Stimulated activated CD4-positive, alpha-beta T cell treated with anti-CD3 and anti-CD28 coated beads, TNF-alpha, amount 100 ng/mL, for 4 hours (primary cell): ENCODE data around the gene LILRA2.
"Not testable (repeated sequence)": the region's sequence is repeated elsewhere in the genome, so short reads cannot be mapped to it uniquely, and the experiment has no call there.

ENCODE experiments used
- DNase-seq, 3 experiments: peaks; one replicate each; pipeline ENCODE4 v3.0.0-alpha.2; 2020; ENCODE audit warnings: low read depth in 3 of 3

LILRA2 gene

GRCh38 chr19:54571715-54572615 is 1.6 kb upstream of the LILRA2 start:
- DNase-seq: not testable (repeated sequence)

GRCh38 chr19:54572696-54573311 is 786 bp upstream of the LILRA2 start:
- no peak for DNase-seq

GRCh38 chr19:54574051-54574450 is 461 bp downstream of the LILRA2 start:
- DNase-seq: no peak

DNA sequence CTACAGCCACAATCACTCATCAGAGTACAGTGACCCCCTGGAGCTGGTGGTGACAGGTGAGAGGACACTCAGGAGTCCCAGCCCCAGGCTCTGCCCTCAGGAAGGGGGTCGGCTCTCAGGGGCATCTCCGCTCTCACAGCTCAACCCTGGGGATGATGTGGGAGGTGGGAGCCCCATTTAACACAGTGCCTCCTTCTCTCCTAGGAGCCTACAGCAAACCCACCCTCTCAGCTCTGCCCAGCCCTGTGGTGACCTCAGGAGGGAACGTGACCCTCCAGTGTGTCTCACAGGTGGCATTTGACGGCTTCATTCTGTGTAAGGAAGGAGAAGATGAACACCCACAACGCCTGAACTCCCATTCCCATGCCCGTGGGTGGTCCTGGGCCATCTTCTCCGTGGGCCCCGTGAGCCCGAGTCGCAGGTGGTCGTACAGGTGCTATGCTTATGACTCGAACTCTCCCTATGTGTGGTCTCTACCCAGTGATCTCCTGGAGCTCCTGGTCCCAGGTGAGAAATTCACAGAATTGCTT is 1.0 kb downstream of the LILRA2 start:
- DNase-seq: no peak

GRCh38 chr19:54575205-54575604 is 1.6 kb downstream of the LILRA2 start:
- not testable (repeated sequence) for DNase-seq

DNA sequence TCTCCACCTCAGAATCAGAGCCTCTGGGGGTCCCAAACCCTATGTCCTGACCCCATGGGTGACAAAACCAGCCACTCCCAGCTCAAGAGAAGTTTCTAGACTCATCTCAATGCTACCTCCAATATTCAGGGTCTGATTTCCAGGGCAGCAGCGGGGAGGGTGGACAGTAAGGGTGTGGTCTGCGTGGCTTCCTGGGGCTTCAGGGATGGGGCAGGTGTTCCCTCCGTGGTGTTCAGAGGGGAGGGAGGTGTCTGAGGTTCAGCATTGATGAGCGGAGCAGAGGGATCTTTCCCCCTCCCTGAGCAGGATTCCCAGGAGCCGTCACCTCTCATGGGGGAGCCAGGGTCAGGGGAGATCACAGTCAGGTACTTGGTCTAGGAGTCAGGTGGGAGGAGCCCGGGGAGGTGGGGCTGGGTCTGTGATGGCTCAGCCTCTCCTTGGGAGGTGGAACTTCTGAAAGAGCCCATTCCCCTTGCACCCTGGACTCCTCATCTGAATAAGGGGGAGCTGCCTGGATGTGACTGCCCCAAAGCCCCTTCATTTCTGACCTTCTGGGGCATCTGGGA is 2.9 kb downstream of the LILRA2 start:
- DNase-seq: no peak

- DNase-seq: no peak
These were observed 3.7 kb downstream of the LILRA2 start for GRCh38 chr19:54577334-54577733.

GRCh38 chr19:54578268-54578667 is 4.7 kb downstream of the LILRA2 start:
- DNase-seq: not testable (repeated sequence)

DNA sequence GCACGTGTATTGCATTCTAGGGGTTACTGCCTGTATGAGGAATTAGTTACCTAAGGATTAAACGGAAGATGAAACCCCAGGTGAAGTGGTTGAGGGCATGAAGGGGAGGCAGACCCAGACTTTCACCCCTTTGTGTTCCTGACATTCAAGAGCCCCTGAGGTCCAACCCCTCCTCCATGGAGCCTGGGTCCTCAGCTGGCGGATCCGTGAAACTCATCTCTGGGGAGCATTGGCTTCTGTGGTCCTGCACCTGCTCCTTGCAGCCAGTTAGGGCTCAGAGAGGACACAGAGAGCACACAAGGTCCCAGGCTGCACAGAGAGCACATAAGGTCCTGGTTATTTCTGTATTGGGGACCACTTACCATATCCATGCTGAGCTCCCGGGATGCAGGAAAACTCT is 12.8 kb downstream of the LILRA2 start:
- no peak for DNase-seq

GRCh38 chr19:54587026-54587425 is 13.4 kb downstream of the LILRA2 start:
- DNase-seq: no peak

- DNase-seq: not testable (repeated sequence)
These were observed 19.9 kb downstream of the LILRA2 start, which contains the start of gene LILRA1 for GRCh38 chr19:54593445-54593844. LILRA1 (plus strand) TSS chr19:54593632; CDS start chr19:54594245, 613 bp downstream.

DNA sequence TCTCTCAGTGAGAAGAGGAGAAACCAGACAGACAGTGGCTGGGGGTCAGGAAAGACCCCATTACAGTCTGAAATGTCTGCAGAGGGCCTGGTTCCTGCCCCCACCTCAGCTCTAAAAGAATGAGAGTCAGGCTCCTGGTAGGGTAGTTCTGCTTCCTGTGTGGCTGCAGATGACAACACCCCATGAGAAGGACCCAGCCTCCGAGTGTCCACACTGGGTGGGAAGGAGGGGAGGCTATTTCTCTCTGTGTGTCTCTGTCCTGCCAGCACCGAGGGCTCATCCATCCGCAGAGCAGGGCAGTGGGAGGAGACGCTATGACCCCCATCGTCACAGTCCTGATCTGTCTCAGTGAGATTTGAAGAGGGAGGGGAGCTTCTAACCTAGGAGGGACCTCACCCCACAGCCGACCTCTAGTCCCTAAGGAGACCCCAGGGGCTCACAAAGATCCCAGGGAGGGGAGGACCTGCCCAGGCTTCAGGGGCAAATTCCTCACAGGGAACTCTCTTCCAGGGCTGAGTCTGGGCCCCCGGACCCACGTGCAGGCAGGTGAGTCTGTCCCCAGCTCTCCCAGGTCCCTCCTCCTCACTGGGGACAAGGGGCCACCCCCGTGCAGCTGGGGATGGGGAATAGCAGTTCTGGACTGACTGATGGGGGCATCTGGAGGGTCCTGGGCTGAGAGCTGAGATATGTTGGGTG is 20.5 kb downstream of the LILRA2 start:
- DNase-seq: not testable (repeated sequence)

GRCh38 chr19:54594737-54595136 is 21.1 kb downstream of the LILRA2 start:
- DNase-seq: no peak

- DNase-seq: not testable (repeated sequence)
These were observed 22.3 kb downstream of the LILRA2 start for GRCh38 chr19:54595680-54596436.

DNA sequence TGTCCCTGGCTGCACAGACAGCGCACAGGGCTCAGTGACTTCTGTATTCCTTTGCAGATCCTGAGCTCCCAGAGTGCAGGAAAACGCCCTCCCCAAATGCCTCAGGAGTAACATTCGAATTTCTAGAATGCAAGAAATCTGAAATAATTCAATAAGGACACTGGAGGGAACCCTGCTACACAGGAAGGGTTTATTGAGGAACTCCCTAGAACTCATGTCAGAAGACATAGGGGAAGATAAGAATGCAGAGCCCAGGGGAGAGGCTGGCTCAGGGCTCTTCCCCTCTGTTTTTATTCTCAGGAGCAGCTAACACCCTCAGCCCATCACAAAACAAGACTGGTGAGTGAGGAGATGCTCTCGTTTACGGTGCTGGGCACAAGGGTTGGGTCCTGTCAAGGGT is 26.6 kb downstream of the LILRA2 start:
- DNase-seq: no peak

DNA sequence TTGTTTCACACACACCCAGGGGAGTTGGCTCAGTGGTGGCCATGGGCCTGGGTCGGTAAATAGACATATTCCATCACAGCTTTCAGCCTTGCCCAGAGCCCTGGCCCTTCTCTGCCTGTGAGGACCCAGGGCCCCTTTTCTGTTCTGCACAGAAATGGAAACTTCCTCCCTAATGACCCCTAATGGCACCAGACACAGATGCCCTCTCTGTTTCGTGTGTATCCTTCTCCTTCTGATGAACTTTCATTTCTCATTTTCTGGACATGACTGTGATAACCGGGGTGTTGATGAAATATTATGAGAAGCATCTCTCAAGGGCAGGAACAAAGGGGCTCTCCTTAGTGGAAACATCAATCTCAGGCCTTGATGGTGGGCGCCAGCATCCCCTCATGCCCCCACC is 32.6 kb downstream of the LILRA2 start:
- DNase-seq: no peak

DNA sequence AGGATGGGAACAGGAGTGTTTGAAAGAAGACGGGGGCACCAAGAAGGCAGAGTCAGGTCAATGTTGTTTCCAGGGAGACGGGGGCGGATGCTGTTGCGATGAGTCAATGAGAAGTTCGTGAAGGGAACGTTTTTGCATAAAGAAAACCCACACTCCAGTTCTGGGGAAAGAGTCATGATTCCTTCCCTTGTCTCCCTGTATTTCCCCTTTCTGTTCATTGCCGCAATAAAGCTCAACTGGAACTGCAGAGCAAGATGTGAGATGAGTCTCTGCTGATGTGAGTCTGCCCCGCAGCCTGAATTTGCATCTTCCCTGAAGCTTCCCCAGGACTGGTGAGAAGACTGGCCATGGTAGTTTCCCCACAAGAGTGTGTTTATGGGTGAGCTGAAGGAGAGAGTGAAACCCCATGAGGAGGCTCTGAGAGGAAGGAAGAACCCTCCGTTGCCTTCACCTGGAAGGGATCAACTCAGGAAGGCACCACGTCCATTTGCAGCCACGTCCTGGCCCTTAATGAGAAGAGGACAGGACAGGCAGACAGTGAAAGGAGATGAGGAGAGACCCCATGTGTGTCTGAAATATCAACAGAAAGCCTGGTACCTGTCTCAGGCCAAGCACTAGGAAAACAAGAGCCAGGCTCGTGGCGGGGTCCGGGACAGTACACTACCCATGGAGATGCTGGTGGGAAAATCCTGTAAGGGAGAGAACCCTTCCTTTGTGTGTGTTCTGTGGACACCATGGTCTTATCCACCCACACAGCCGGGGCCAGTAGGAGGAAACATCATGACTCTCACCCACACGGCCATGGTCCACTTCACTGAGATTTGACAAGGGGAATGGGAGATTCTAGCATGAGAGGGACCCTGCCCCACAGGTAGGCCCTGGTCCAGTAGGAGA is 33.5 kb downstream of the LILRA2 start:
- DNase-seq: no peak

DNA sequence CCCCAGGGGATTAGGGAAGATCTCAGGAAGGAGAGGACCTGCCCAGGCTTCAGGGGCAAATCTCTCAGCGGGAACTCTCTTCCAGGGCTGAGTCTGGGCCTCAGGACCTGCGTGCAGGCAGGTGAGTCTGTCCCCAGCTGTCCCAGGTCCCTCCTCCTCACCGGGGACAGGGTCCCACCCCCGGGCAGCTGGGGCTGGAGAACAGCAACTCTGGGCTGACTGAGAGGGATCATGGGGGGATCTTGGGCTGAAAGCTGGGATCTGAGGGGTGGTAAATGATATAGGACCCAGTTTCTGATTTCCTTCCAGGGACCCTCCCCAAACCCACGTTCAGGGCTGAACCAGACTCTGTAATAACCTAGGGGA is 34.2 kb downstream of the LILRA2 start:
- no peak for DNase-seq

- DNase-seq: no peak
These were observed 34.6 kb downstream of the LILRA2 start for GRCh38 chr19:54608205-54608604.

GRCh38 chr19:54608792-54609191 is 35.2 kb downstream of the LILRA2 start:
- no peak for DNase-seq
